Measurements from ENCODE around the gene SPAG4.

The SPAG4 gene

DNA sequence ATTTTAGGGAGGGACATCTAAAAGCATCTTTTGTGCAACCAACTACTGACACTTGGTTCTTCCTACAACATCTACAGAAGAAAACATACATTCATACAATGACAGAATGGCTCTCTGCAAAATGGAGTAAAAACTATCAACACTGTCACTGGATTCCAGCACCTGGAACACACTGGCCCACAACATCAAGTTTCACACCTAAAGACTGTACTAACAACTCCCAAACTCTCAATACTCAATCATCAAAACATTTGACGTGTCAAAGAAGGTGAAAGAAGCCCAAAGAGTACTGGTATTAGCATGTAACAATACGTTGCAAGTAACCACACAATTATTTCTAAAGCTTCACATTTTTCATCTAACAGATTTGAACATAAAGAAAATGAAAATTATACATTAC lies 46.9 kb downstream of the SPAG4 start:
- Histone ChIP-seq H3K36me3 (peaks cover 16% of the 10 kb centered on the region), H3K27me3 (ENCODE audit: insufficient read depth, low read depth, severe bottlenecking) (no peaks in the 10 kb centered on the region), H3K9me3 (ENCODE audit: severe bottlenecking) (no peaks in the 10 kb centered on the region), H3K4me3 (ENCODE audit: low read depth, low read length) (no peak overlapping the region), H3K27ac (no peak overlapping the region)
- TF ChIP-seq, protein P1, sequence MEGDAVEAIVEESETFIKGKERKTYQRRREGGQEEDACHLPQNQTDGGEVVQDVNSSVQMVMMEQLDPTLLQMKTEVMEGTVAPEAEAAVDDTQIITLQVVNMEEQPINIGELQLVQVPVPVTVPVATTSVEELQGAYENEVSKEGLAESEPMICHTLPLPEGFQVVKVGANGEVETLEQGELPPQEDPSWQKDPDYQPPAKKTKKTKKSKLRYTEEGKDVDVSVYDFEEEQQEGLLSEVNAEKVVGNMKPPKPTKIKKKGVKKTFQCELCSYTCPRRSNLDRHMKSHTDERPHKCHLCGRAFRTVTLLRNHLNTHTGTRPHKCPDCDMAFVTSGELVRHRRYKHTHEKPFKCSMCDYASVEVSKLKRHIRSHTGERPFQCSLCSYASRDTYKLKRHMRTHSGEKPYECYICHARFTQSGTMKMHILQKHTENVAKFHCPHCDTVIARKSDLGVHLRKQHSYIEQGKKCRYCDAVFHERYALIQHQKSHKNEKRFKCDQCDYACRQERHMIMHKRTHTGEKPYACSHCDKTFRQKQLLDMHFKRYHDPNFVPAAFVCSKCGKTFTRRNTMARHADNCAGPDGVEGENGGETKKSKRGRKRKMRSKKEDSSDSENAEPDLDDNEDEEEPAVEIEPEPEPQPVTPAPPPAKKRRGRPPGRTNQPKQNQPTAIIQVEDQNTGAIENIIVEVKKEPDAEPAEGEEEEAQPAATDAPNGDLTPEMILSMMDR (IDR thresholded peaks at IDR 0.05; ENCODE audit: low read depth, low read length): no peak
- DNase-seq: no peak

DNA sequence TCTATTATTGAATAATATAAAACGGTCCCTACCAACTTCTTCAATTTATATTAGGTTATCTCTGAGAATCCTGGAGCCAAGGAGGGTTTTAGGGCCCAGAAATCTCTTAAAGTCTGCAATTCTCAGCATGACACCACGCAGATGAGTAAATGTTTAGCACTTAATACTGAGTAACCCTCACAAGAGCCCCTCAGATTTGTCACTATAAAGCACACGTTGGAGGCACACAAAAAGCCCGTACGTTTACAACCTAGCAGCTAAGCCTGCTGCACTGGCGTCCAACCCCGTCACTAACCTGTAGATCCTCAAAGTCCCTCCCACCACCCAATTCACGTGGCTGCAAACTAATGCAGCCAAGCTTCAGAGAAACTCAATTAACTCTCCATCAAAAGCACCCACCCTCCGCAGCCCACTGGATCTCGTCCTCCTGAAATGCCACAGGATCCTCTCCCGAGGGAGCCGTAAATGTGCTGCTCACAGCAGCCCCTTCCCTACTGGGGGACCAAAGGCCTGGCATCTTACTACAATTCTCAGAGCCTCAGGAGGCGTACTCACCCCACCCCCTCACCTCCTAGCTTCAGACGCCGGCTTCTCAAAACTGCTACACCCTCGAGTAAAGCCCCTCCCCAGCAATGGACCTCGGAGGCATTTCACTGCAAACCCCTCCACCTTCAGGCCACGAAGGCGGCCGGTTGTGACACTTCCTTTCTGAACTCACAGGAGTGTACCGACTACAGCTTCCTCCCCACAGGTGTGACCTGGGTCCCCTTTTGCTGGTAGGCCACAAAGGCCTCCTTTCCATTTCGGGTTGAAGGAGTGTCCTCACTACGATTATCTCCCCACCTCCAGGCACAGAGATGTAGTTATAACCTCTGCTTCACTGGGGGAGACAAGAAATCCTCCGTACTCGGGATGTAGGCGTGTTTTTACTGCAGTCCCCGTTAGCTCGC lies 48.2 kb downstream of the SPAG4 start:
- TF ChIP-seq, protein P1 (IDR thresholded peaks at IDR 0.05; ENCODE audit: low read depth, low read length): no peak
- peaks cover 16% of the 10 kb centered on the region for H3K36me3 ChIP-seq
- H3K9me3 ChIP-seq (ENCODE audit: severe bottlenecking): no peaks in the 10 kb centered on the region
- peak overlapping the region; percentile 62 for H3K4me3 ChIP-seq (ENCODE audit: low read depth, low read length)
- DNase-seq: peak; percentile 57
- no peaks in the 10 kb centered on the region for H3K27me3 ChIP-seq (ENCODE audit: insufficient read depth, low read depth, severe bottlenecking)
- H3K27ac ChIP-seq: peak overlapping the region; percentile 99

DNA sequence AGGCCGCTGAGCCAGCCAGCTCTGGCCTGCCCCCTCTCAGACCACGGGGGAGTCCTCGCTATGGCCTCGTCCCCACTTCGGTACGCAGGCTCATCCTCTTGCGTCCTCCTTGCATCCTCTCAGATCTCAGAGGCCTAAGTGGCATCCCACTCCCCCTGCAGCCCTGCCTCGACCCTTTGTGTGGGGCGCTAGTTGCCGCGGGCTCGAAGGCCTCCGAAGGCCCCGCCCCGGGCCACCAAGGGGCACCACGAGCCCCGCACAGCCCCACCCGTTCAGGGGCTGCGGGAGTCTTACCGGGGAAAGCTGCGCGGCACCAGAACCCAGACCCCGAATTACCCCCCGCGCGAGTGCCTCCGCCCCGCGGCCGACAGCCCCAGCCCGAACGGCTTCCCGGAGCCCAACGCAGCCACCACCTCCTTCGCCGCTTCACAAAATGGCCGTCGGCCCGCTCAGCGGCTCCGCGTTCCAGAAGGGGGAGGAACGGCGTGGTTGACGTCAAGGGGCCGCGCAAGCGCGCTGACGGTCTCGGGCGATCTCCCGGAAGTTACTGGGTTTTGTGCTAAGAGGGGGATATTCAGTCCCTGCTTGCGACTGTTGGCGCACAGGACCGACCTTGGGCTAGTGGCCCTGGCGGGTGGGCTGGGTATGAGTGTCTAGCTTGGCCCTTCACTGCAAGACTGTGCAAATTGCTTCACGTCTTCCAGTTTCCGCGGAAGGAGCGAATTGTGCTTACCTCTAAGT lies 49.0 kb downstream of the SPAG4 start, which contains the start of the genes CPNE1 and RBM12:
CPNE1 (minus strand) TSS at position 435 of the 741 bp plus-strand sequence. CDS start 31,977 bp downstream, outside the sequence.
RBM12 (minus strand) TSS at position 435 of the 741 bp plus-strand sequence. CDS start 9,578 bp downstream, outside the sequence.
- Histone ChIP-seq H3K27ac (peak within 1 kb of the TSS; percentile 99), H3K27me3 (ENCODE audit: insufficient read depth, low read depth, severe bottlenecking) (no peaks in the 10 kb centered on the region), H3K9me3 (ENCODE audit: severe bottlenecking) (no peaks in the 10 kb centered on the region), H3K36me3 (peaks cover 22% of the 10 kb centered on the region), H3K4me3 (ENCODE audit: low read depth, low read length) (peak within 1 kb of the TSS; percentile 62)
- TF ChIP-seq, protein P1 (IDR thresholded peaks at IDR 0.05; ENCODE audit: low read depth, low read length): no peak; the same call in 1 of the 2 replicates
- peak; percentile 94 for DNase-seq

DNA sequence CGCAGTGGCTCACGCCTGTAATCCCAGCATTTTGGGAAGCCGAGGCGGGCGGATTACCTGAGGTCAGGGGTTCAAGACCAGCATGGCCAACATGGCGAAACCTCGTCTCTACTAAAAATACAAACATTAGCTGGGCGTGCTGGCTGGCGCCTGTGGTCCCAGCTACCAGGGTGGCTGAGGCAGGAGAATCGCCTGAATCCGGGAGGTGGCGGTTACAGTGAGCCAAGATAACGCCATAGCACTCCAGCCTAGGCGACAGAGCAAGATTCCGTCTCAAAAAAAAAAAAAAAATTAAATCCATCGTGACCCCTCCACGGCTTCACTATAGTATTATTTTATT lies 50.3 kb downstream of the SPAG4 start:
- Histone ChIP-seq H3K9me3 (ENCODE audit: severe bottlenecking) (no peaks in the 10 kb centered on the region), H3K4me3 (ENCODE audit: low read depth, low read length) (no peak overlapping the region), H3K27ac (no peak overlapping the region), H3K27me3 (ENCODE audit: insufficient read depth, low read depth, severe bottlenecking) (no peaks in the 10 kb centered on the region), H3K36me3 (peaks cover 28% of the 10 kb centered on the region)
- DNase-seq: no peak
- TF ChIP-seq, protein P1 (IDR thresholded peaks at IDR 0.05; ENCODE audit: low read depth, low read length): no peak

DNA sequence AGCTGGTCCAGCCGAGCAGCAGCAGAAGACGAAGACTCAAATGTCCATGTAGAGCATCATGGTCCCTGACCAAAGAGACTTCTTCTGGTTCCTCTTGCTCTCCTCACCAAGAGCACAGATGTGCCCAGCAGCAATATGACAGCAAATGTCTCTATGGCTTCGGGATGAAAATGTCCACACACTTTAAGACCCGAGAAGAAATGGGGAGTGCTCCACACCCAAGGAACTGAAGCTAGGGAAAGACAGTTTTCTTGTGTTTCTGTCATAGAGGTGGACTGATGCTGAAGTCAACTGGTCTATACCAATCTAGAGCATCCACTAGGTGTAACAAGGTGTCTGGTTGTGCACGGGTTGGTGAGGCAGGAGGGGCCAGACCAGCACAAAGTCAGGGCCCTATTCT lies 53.6 kb downstream of the SPAG4 start:
- no peak overlapping the region for H3K27ac ChIP-seq
- no peaks in the 10 kb centered on the region for H3K27me3 ChIP-seq (ENCODE audit: insufficient read depth, low read depth, severe bottlenecking)
- peaks cover 30% of the 10 kb centered on the region for H3K36me3 ChIP-seq
- DNase-seq: no peak
- no peak overlapping the region for H3K4me3 ChIP-seq (ENCODE audit: low read depth, low read length)
- TF ChIP-seq, protein P1 (IDR thresholded peaks at IDR 0.05; ENCODE audit: low read depth, low read length): no peak
- no peaks in the 10 kb centered on the region for H3K9me3 ChIP-seq (ENCODE audit: severe bottlenecking)

All from WERI-Rb-1 (cell line).